Endothelial cell of umbilical vein (primary cell): ENCODE measurements around the gene ACIN1. TPM values are rescaled to one million over a fixed set of nuclear protein-coding genes. Genes with fewer than 3 reads are reported as not detected.

Experiments
- BruUV-seq: library from RNA; stranded (reverse); fragments of 400-500 nt; replicated peaks from 2 replicates; lab custom pipeline; 2021; lab: Mats Ljungman, UMichigan
- CTCF ChIA-PET: fragments of 300-600, 350-600 bp; sonication (Branson Sonifier 250); formaldehyde crosslinking; loops from one replicate; lab custom pipeline; 2021; ENCODE audit warnings: antibody characterized with exemption, inconsistent platforms; lab: Charles Lee
- POLR2A ChIA-PET: fragments of 300-600, 350-600 bp; sonication (Branson Sonifier 250); formaldehyde crosslinking; loops from one replicate; lab custom pipeline; 2021; ENCODE audit warnings: antibody characterized with exemption, inconsistent platforms; lab: Charles Lee
- DNase-seq: peaks from one replicate; pipeline ENCODE4 v3.0.0-alpha.2; 2011; ENCODE audit warnings: low read depth, low spot score
- FAIRE-seq: peaks from 2 replicates; lab custom pipeline; 2011; peaks lifted over from hg19 to GRCh38; lab: Jason Lieb, UNC
- H2AFZ ChIP-seq: 2 replicates; pipeline ENCODE4 v1.6.0; 2012; ENCODE audit warnings: low read depth, low read length, control low read depth, inconsistent platforms
- H3K27ac ChIP-seq: 2 replicates; pipeline ENCODE4 v1.5.1; 2011; ENCODE audit warnings: low read depth, mild to moderate bottlenecking, control low read depth, low read length, moderate library complexity; ENCODE audit not compliant: insufficient read depth
- H3K27me3 ChIP-seq, 2 experiments: 2 replicates each; pipeline versions ENCODE4 v1.6.0 to v1.6.1; 2011; ENCODE audit warnings: low read length in 2 of 2, mixed read lengths in 1 of 2; ENCODE audit not compliant: control insufficient read depth in 2 of 2, insufficient read depth in 2 of 2
- H3K36me3 ChIP-seq, 2 experiments: 2 replicates in 1 of 2; 3 replicates in 1 of 2; pipeline ENCODE4 v1.5.1; 2011; ENCODE audit warnings: low read length in 2 of 2, mild to moderate bottlenecking in 1 of 2, moderate library complexity in 1 of 2; ENCODE audit not compliant: control insufficient read depth in 2 of 2, insufficient read depth in 2 of 2; ENCODE audit errors: extremely low read depth in 1 of 2
- H3K4me1 ChIP-seq: 3 replicates; pipeline ENCODE4 v1.5.1; 2011; ENCODE audit warnings: mild to moderate bottlenecking, low read length; ENCODE audit not compliant: control insufficient read depth, insufficient read depth; ENCODE audit errors: extremely low read depth
- H3K4me2 ChIP-seq: 2 replicates; pipeline ENCODE4 v1.6.1; 2011; ENCODE audit warnings: low read length, control low read depth, mixed read lengths; ENCODE audit not compliant: insufficient read depth
- H3K4me3 ChIP-seq, 3 experiments: fragments of 200-600 bp in 1 of 3; sonication (generic), shearing (Covaris generic) in 1 of 3; replicated peaks in 1 of 3; 2 replicates each; pipeline ENCODE4 v1.5.1; 2011 to 2016; ENCODE audit warnings: control low read depth in 3 of 3, low read length in 3 of 3, mild to moderate bottlenecking in 2 of 3, inconsistent platforms in 1 of 3, low read depth in 1 of 3, moderate library complexity in 1 of 3; ENCODE audit not compliant: insufficient read depth in 1 of 3
- H3K79me2 ChIP-seq: 2 replicates; pipeline ENCODE4 v1.6.0; 2012; ENCODE audit warnings: low read length, inconsistent platforms; ENCODE audit not compliant: control insufficient read depth, insufficient read depth
- H3K9ac ChIP-seq: replicated peaks from 2 replicates; pipeline ENCODE3; 2011; ENCODE audit warnings: low read length, control low read depth; ENCODE audit not compliant: insufficient read depth; ENCODE audit errors: extremely low read depth
- H3K9me1 ChIP-seq: replicated peaks from 3 replicates; pipeline ENCODE4 v1.6.0; 2011; ENCODE audit warnings: mild to moderate bottlenecking, low read length; ENCODE audit not compliant: control insufficient read depth, insufficient read depth; ENCODE audit errors: extremely low read depth
- H3K9me3 ChIP-seq: replicated peaks from 2 replicates; pipeline ENCODE4 v1.5.1; 2012; ENCODE audit warnings: low read length, inconsistent platforms; ENCODE audit not compliant: control insufficient read depth, insufficient read depth
- H4K20me1 ChIP-seq: replicated peaks from 2 replicates; pipeline ENCODE3; 2011; ENCODE audit warnings: mild to moderate bottlenecking, low read length; ENCODE audit not compliant: control insufficient read depth, insufficient read depth; ENCODE audit errors: extremely low read depth
- CTCF ChIP-seq, 2 donors: IDR thresholded peaks; 1 replicate in 1 of 2; 2 replicates in 1 of 2; pipeline ENCODE4 v1.5.1; 2011; ENCODE audit warnings: low read length in 2 of 2, mild to moderate bottlenecking in 2 of 2, moderate library complexity in 2 of 2, control low read depth in 1 of 2, inconsistent platforms in 1 of 2, low read depth in 1 of 2; ENCODE audit not compliant: insufficient read depth in 1 of 2; ENCODE audit errors: extremely low read depth in 1 of 2
- EZH2 ChIP-seq: IDR thresholded peaks from 2 replicates; pipeline ENCODE4 v1.6.1; 2012; ENCODE audit warnings: borderline replicate concordance, low read depth, mild to moderate bottlenecking, moderate library complexity, low read length, inconsistent platforms; ENCODE audit not compliant: severe bottlenecking
- FOS ChIP-seq: IDR thresholded peaks from 2 replicates; pipeline ENCODE4 v1.6.1; 2011; ENCODE audit warnings: mild to moderate bottlenecking, low read length, moderate library complexity, borderline replicate concordance; ENCODE audit not compliant: insufficient read depth
- GATA2 ChIP-seq: IDR thresholded peaks from 2 replicates; pipeline ENCODE4 v1.7.0; 2011; ENCODE audit warnings: low read depth, mild to moderate bottlenecking, moderate library complexity, mixed read lengths, low read length; ENCODE audit not compliant: insufficient read length, insufficient read depth
- JUN ChIP-seq: IDR thresholded peaks from 2 replicates; pipeline ENCODE4 v1.6.1; 2011; ENCODE audit warnings: borderline replicate concordance, low read depth; ENCODE audit not compliant: insufficient read length, insufficient read depth
- MAX ChIP-seq: IDR thresholded peaks from 2 replicates; pipeline ENCODE4 v1.6.1; 2011; ENCODE audit not compliant: insufficient read depth, insufficient read length
- MYC ChIP-seq: IDR thresholded peaks from one replicate; pipeline ENCODE4 v1.6.1; 2011; ENCODE audit warnings: mild to moderate bottlenecking, low read depth, low read length
- POLR2A ChIP-seq: IDR thresholded peaks from 2 replicates; pipeline ENCODE4 v1.6.1; 2012; ENCODE audit warnings: low read depth, mild to moderate bottlenecking, control low read depth, low read length
- POLR2AphosphoS5 ChIP-seq: IDR thresholded peaks from 2 replicates; pipeline ENCODE4 v1.6.1; 2012; ENCODE audit warnings: low read depth, mild to moderate bottlenecking, control low read depth, low read length, moderate library complexity; ENCODE audit not compliant: insufficient read depth
- dilution Hi-C: fragments of 300-500 bp; cut with MboI; formaldehyde crosslinking; loops from one replicate; pipeline ENCODE4 v1.15.0; 2019; ENCODE audit warnings: low sequenced_read_pairs; ENCODE audit not compliant: extremely low pct_ligation_motif_present
- intact Hi-C: fragments of 100-400 bp; cut with micrococcal nuclease; formaldehyde crosslinking; loops from one replicate; pipeline ENCODE4 v1.10.0; 2022
- polyA plus RNA-seq, 4 experiments: library from polyadenylated mRNA; depleted of rRNA in 3 of 4; stranded (reverse) in 3 of 4; unstranded in 1 of 4; fragments of >200 nt; gene quantifications; 2 replicates each; pipeline versions ENCODE4 v1.2.1 to v1.2.3, GENCODE V29; 2011 to 2012; ENCODE audit warnings: missing spikeins in 1 of 4
- total RNA-seq: library from RNA; stranded (reverse); gene quantifications from 2 replicates; pipeline ENCODE4 v1.2.3, GENCODE V29; 2021

ACIN1 gene
- total and polyA plus RNA-seq, 2 donors (not counting 3 experiments of a cell fraction or from before 2014, with no cell fraction given) = 146 to 240 TPM

- intact Hi-C loops (loop anchor here (10.0 kb wide), 1 partner anchor 229 kb away; the partner anchor contains the start of gene MRPL52), dilution Hi-C loops (no loop called here)
- Histone ChIP-seq H3K79me2 (no peaks in the 10 kb centered on the region), H3K27ac (no peak overlapping the region), H3K4me1 (peaks cover 12% of the 10 kb centered on the region), H4K20me1 (no peaks in the 10 kb centered on the region), H3K9ac (no peak overlapping the region), H3K4me2 (no peak overlapping the region), H3K4me3 (no peak overlapping the region), H2AFZ (no peak overlapping the region), H3K27me3 (no peaks in the 10 kb centered on the region), H3K9me1 (no peaks in the 10 kb centered on the region), H3K36me3 (peaks cover 4 to 20% of the 10 kb centered on the region in 2 experiments), H3K9me3 (no peaks in the 10 kb centered on the region)
- BruUV-seq = no TSS peak
- peak; percentile 46 for FAIRE-seq
- no peak for TF ChIP-seq GATA2
- peak; percentile 24 to 48 for TF ChIP-seq CTCF (IDR thresholded peaks at IDR 0.05; ENCODE audit: extremely low read depth in 1 of 2, insufficient read depth in 1 of 2, low read depth in 1 of 2, low read length in 2 of 2)
- POLR2A ChIA-PET = interaction anchor here (1.3 to 1.8 kb wide), 2 partner anchors 8 to 68 kb away, joined by 4 to 5 read pairs; no protein-coding TSS in a partner anchor
- CTCF ChIA-PET = interaction anchor here (1.0 to 13.4 kb wide), 4 partner anchors 14 to 81 kb away, joined by 3 to 1071 read pairs (median 24); partner anchors contain the start of gene AJUBA
- DNase-seq = no peak
Observed at GRCh38 chr14:23054000-23054811, 40.7 kb downstream of the ACIN1 start.

- dilution Hi-C loops = no loop called here
- ChIA-PET CTCF (interaction anchor here (1.9 to 13.4 kb wide), 2 partner anchors 9 to 65 kb away, joined by 6 to 1071 read pairs; partner anchors contain the start of gene AJUBA), POLR2A (interaction anchor here (1.3 kb wide), 1 partner anchor 67 kb away, joined by 4 read pairs; no protein-coding TSS in a partner anchor)
Observed at GRCh38 chr14:23053426-23053825, 41.5 kb downstream of the ACIN1 start.

More at GRCh38 chr14:23053426-23053825, 41.5 kb downstream of the ACIN1 start:
- DNase-seq (no peak), FAIRE-seq (no peak)
- H3K9me1 ChIP-seq = no peaks in the 10 kb centered on the region
- no peak for TF ChIP-seq JUN
- TF ChIP-seq POLR2A = no peak
- no peak for TF ChIP-seq MAX
- no peak for TF ChIP-seq FOS
- TF ChIP-seq EZH2 = no peak
- TF ChIP-seq MYC = no peak
- TF ChIP-seq CTCF (IDR thresholded peaks at IDR 0.05; ENCODE audit: extremely low read depth in 1 of 2, insufficient read depth in 1 of 2, low read depth in 1 of 2, low read length in 2 of 2) = no peak
- TF ChIP-seq GATA2 = no peak
- TF ChIP-seq POLR2AphosphoS5 = no peak
- no peak overlapping the region for H3K4me2 ChIP-seq
- H3K4me3 ChIP-seq = no peak overlapping the region
- H2AFZ ChIP-seq = no peak overlapping the region
- BruUV-seq = no TSS peak
- H3K36me3 ChIP-seq = peaks cover 0 to 13% of the 10 kb centered on the region in 2 experiments
- no peaks in the 10 kb centered on the region for H4K20me1 ChIP-seq
- intact Hi-C loops = loop anchor here (10.0 kb wide), 1 partner anchor 229 kb away; the partner anchor contains the start of gene MRPL52
- H3K27ac ChIP-seq = no peak overlapping the region
- H3K4me1 ChIP-seq = peaks cover 12% of the 10 kb centered on the region
- no peaks in the 10 kb centered on the region for H3K79me2 ChIP-seq
- H3K27me3 ChIP-seq = no peaks in the 10 kb centered on the region
- no peaks in the 10 kb centered on the region for H3K9me3 ChIP-seq
- no peak overlapping the region for H3K9ac ChIP-seq
